ENCODE measurements around the gene P4HA1.
"Not testable (repeated sequence)": the region's sequence is repeated elsewhere in the genome, so short reads cannot be mapped to it uniquely, and the experiment has no call there.

Gene P4HA1

GRCh38 chr10:73044378-73045285 is 52.0 kb downstream of the P4HA1 start:
- FAIRE-seq (no peak), DNase-seq (ENCODE audit: insufficient read length, low spot score) (peak; percentile 41)

- DNase-seq (ENCODE audit: insufficient read length, low spot score): no peak
- no peak for FAIRE-seq
These were observed 52.8 kb downstream of the P4HA1 start for GRCh38 chr10:73043766-73044377.

GRCh38 chr10:73043319-73043718 is 53.3 kb downstream of the P4HA1 start:
- FAIRE-seq (no peak), DNase-seq (ENCODE audit: insufficient read length, low spot score) (no peak)

- DNase-seq (ENCODE audit: insufficient read length, low spot score) (no peak), FAIRE-seq (no peak)
These were observed 54.5 kb downstream of the P4HA1 start for GRCh38 chr10:73042130-73042529.

- peak; percentile 30 for DNase-seq (ENCODE audit: insufficient read length, low spot score)
- no peak for FAIRE-seq
These were observed 57.0 kb downstream of the P4HA1 start for GRCh38 chr10:73039635-73040034.

GRCh38 chr10:73036285-73036684 is 60.4 kb downstream of the P4HA1 start:
- DNase-seq (ENCODE audit: insufficient read length, low spot score); FAIRE-seq: not testable (repeated sequence)

GRCh38 chr10:73032536-73032935 is 64.1 kb downstream of the P4HA1 start:
- no peak for FAIRE-seq
- no peak for DNase-seq (ENCODE audit: insufficient read length, low spot score)

- DNase-seq (ENCODE audit: insufficient read length, low spot score); FAIRE-seq: not testable (repeated sequence)
These were observed 70.0 kb downstream of the P4HA1 start for GRCh38 chr10:73026623-73027022.

GRCh38 chr10:73023455-73024070 is 73.1 kb downstream of the P4HA1 start:
- FAIRE-seq; DNase-seq (ENCODE audit: insufficient read length, low spot score): not testable (repeated sequence)

GRCh38 chr10:73022961-73023360 is 73.7 kb downstream of the P4HA1 start:
- DNase-seq (ENCODE audit: insufficient read length, low spot score); FAIRE-seq: not testable (repeated sequence)

- FAIRE-seq; DNase-seq (ENCODE audit: insufficient read length, low spot score): not testable (repeated sequence)
These were observed 75.0 kb downstream of the P4HA1 start for GRCh38 chr10:73021538-73022164.

GRCh38 chr10:73021050-73021449 is 75.6 kb downstream of the P4HA1 start:
- FAIRE-seq: no peak
- no peak for DNase-seq (ENCODE audit: insufficient read length, low spot score)

GRCh38 chr10:73019100-73019499 is 77.6 kb downstream of the P4HA1 start:
- no peak for DNase-seq (ENCODE audit: insufficient read length, low spot score)
- FAIRE-seq: no peak

GRCh38 chr10:73018632-73019031 is 78.0 kb downstream of the P4HA1 start:
- no peak for DNase-seq (ENCODE audit: insufficient read length, low spot score)
- FAIRE-seq: no peak

- no peak for DNase-seq (ENCODE audit: insufficient read length, low spot score)
- FAIRE-seq: no peak
These were observed 78.6 kb downstream of the P4HA1 start for GRCh38 chr10:73017955-73018480.

GRCh38 chr10:73015779-73016178 is 80.9 kb downstream of the P4HA1 start:
- DNase-seq (ENCODE audit: insufficient read length, low spot score): no peak
- no peak for FAIRE-seq

- no peak for DNase-seq (ENCODE audit: insufficient read length, low spot score)
- no peak for FAIRE-seq
These were observed 92.8 kb downstream of the P4HA1 start for GRCh38 chr10:73003822-73004221.

- DNase-seq (ENCODE audit: insufficient read length, low spot score) (no peak), FAIRE-seq (no peak)
These were observed 95.7 kb downstream of the P4HA1 start for GRCh38 chr10:73000973-73001372.

- no peak for DNase-seq (ENCODE audit: insufficient read length, low spot score)
- FAIRE-seq: no peak
These were observed 99.6 kb downstream of the P4HA1 start for GRCh38 chr10:72997099-72997498.

- DNase-seq (ENCODE audit: insufficient read length, low spot score): not testable (repeated sequence)
These were observed 101.2 kb downstream of the P4HA1 start for GRCh38 chr10:72995459-72995858.

GRCh38 chr10:72989771-72990170 is 106.9 kb downstream of the P4HA1 start:
- FAIRE-seq; DNase-seq (ENCODE audit: insufficient read length, low spot score): not testable (repeated sequence)

More at GRCh38 chr10:72995459-72995858, 101.2 kb downstream of the P4HA1 start:
- not testable (repeated sequence) for FAIRE-seq
